GM12801 (cell line): Measurements from ENCODE around the gene RETREG1.

Source experiments
- CTCF ChIP-seq: IDR thresholded peaks from one replicate; pipeline ENCODE4 v1.5.1; 2011; ENCODE audit warnings: control low read depth; ENCODE audit not compliant: insufficient read length; ENCODE audit errors: extremely low read depth

Gene RETREG1

GRCh38 chr5:16578474-16578883 is 38.3 kb downstream of the RETREG1 start:
- no peak for TF ChIP-seq CTCF

GRCh38 chr5:16577677-16578076 is 39.1 kb downstream of the RETREG1 start:
- TF ChIP-seq CTCF = no peak

- no peak for TF ChIP-seq CTCF
Observed at GRCh38 chr5:16574789-16575721, 41.7 kb downstream of the RETREG1 start.

- TF ChIP-seq CTCF = no peak
Observed at GRCh38 chr5:16573401-16573800, 43.4 kb downstream of the RETREG1 start.

- TF ChIP-seq CTCF = no peak
Observed at GRCh38 chr5:16572289-16573015, 44.3 kb downstream of the RETREG1 start.

- TF ChIP-seq CTCF = no peak
Observed at GRCh38 chr5:16571016-16571415, 45.8 kb downstream of the RETREG1 start.

- no peak for TF ChIP-seq CTCF
Observed at GRCh38 chr5:16570121-16570815, 46.5 kb downstream of the RETREG1 start.
